WERI-Rb-1 (cell line): ENCODE results near the gene GABRE.

Experiments
- DNase-seq: peaks from one replicate; pipeline ENCODE4 v3.0.0-alpha.2; 2020
- H3K27ac ChIP-seq: fragments of 250-450 bp; sonication (Bioruptor Pico); 2 replicates; pipeline ENCODE4 v1.5.1; 2020; ENCODE audit warnings: mild to moderate bottlenecking, moderate library complexity
- H3K27me3 ChIP-seq: fragments of 250-450 bp; sonication (Bioruptor Pico); 2 replicates; pipeline ENCODE4 v1.5.1; 2021; ENCODE audit warnings: mild to moderate bottlenecking, low read depth, moderate library complexity; ENCODE audit not compliant: insufficient read depth, severe bottlenecking
- H3K36me3 ChIP-seq: fragments of 250-450 bp; sonication (Bioruptor Pico); 2 replicates; pipeline ENCODE4 v1.5.1; 2020; ENCODE audit warnings: mild to moderate bottlenecking, moderate library complexity
- H3K4me3 ChIP-seq: 2 replicates; pipeline ENCODE4 v1.5.1; 2011; ENCODE audit warnings: low read depth, mild to moderate bottlenecking, control low read depth, low read length
- H3K9me3 ChIP-seq: fragments of 250-450 bp; sonication (Bioruptor Pico); 2 replicates; pipeline ENCODE4 v1.5.1; 2021; ENCODE audit warnings: mild to moderate bottlenecking, moderate library complexity; ENCODE audit not compliant: severe bottlenecking
- TF ChIP-seq, protein P1 (sequence below): IDR thresholded peaks from 2 replicates; pipeline ENCODE4 v1.5.1; 2011; ENCODE audit warnings: low read depth, mild to moderate bottlenecking, control low read depth, inconsistent platforms, low read length

GABRE gene

GRCh38 chrX:151966236-151966635 lies 8.2 kb downstream of the GABRE start:
- TF ChIP-seq, protein P1, sequence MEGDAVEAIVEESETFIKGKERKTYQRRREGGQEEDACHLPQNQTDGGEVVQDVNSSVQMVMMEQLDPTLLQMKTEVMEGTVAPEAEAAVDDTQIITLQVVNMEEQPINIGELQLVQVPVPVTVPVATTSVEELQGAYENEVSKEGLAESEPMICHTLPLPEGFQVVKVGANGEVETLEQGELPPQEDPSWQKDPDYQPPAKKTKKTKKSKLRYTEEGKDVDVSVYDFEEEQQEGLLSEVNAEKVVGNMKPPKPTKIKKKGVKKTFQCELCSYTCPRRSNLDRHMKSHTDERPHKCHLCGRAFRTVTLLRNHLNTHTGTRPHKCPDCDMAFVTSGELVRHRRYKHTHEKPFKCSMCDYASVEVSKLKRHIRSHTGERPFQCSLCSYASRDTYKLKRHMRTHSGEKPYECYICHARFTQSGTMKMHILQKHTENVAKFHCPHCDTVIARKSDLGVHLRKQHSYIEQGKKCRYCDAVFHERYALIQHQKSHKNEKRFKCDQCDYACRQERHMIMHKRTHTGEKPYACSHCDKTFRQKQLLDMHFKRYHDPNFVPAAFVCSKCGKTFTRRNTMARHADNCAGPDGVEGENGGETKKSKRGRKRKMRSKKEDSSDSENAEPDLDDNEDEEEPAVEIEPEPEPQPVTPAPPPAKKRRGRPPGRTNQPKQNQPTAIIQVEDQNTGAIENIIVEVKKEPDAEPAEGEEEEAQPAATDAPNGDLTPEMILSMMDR: no peak
- DNase-seq: no peak
- Histone ChIP-seq H3K27ac (no peak overlapping the region), H3K9me3 (no peaks in the 10 kb centered on the region), H3K27me3 (no peaks in the 10 kb centered on the region), H3K36me3 (peaks cover 24% of the 10 kb centered on the region), H3K4me3 (no peak overlapping the region)

GRCh38 chrX:151962034-151962433 lies 12.4 kb downstream of the GABRE start:
- peaks cover 29% of the 10 kb centered on the region for H3K36me3 ChIP-seq
- no peak for DNase-seq
- H3K27ac ChIP-seq: no peak overlapping the region
- TF ChIP-seq, protein P1: no peak
- H3K4me3 ChIP-seq: no peak overlapping the region
- no peaks in the 10 kb centered on the region for H3K9me3 ChIP-seq
- H3K27me3 ChIP-seq: no peaks in the 10 kb centered on the region

DNA sequence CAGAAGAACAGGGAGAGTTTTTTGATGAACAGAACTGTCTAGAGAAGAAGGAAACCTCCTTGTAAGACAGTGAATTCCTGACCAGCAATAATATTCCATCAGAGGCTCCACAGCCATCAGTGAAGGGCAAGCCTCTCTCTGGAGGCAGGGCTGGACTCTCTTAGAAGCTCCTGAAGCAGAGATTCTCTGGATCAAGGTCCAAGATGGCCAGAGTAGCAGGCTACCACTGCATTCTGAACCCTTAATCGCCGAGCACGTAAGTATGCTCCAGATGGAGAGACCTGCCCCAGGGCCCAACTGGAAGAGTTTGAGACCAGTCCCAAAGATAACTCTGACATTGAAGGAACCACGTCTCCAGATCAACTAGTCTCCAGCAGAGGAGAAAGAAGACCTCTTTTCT lies 16.4 kb downstream of the GABRE start:
- Histone ChIP-seq H3K27ac (no peak overlapping the region), H3K4me3 (no peak overlapping the region), H3K36me3 (peaks cover 35% of the 10 kb centered on the region), H3K9me3 (no peaks in the 10 kb centered on the region), H3K27me3 (no peaks in the 10 kb centered on the region)
- DNase-seq: no peak
- TF ChIP-seq, protein P1: no peak

DNA sequence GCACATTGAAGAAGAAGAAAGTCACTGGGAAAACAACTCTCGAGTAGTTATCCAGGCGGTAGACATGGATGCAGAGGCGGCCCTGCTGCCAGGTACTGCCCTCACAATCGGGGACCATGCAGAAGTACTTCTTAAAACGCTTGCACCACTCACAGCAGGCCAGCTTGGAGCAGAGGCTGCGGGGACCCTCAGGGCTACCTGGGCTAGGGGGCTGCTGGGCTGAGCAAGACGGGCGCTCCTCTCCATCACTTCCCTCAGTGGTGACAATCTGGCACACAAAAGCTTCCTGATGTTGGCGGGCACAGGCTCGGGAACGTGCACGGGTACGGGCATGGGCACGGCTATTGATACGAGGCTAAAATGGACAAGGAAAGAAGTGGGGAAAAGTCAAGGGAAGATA lies 19.7 kb downstream of the GABRE start:
- DNase-seq: no peak
- TF ChIP-seq, protein P1: no peak
- Histone ChIP-seq H3K27ac (no peak overlapping the region), H3K36me3 (peaks cover 31% of the 10 kb centered on the region), H3K27me3 (peaks cover 3% of the 10 kb centered on the region), H3K4me3 (no peak overlapping the region), H3K9me3 (no peaks in the 10 kb centered on the region)

DNA sequence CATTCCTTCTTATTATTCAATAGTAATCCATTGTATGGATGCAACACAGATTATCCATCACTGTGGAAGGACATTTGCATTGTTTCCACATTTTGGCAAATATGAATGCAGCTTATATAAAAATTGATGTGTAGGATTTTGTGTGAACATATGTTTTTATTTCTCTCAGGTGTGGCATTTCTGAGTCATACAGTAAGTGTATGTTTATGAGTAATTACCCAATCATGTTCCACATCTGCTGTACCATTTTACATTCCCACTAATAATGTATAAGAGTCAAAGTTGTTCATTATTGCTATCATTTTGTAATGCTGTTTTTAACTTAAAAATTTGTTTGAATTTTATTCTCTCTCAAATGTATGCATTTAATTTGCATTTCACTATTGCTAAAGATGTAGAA lies 36.3 kb downstream of the GABRE start:
- Histone ChIP-seq H3K36me3 (no peaks in the 10 kb centered on the region), H3K4me3 (no peak overlapping the region), H3K27ac (no peak overlapping the region), H3K27me3 (no peaks in the 10 kb centered on the region), H3K9me3 (no peaks in the 10 kb centered on the region)
- no peak for DNase-seq
- TF ChIP-seq, protein P1: no peak

DNA sequence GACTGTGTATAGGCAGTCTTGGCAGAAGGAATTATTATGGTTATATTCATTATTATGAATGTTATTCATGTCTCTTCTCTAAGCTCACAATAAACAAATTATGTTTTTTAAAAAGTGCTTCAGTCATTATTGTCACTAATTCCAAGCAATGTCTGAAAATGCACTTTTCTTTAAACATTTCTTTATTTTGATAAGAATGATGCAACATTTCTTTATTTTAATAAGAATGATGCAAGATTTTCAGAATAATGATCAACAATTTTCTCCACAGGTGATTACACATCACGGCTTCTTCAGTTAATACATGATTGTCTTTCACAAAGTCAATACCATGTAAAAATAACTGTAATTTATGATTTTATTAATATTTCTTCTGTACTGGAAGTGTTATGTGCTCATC lies 39.1 kb downstream of the GABRE start:
- TF ChIP-seq, protein P1: no peak
- Histone ChIP-seq H3K36me3 (no peaks in the 10 kb centered on the region), H3K27ac (no peak overlapping the region), H3K9me3 (no peaks in the 10 kb centered on the region), H3K27me3 (no peaks in the 10 kb centered on the region), H3K4me3 (no peak overlapping the region)
- DNase-seq: no peak
